Measurements from ENCODE around the gene CBL.
A peak's percentile ranks its signal among the peaks of the same experiment; 100 is the strongest.

The CBL gene

DNA sequence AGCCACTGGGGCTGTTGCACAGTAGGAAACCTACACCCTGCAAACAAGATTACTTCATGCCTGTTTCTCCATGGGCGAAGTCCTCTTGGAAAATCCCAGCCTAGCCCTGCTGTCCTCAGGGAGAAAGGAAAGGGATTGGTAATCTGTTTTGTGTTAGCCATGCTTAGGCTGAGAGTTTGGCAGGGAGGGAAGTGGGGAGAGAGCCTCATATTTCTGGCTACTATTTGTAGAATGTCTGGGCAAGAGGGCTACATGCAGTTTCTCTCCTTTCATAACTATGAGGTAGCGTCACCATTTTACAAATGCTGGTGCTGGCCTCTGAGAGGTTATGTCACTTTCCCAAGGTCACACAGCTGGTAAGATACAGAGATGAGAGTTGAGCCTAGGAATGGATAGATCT, 141.1 kb downstream of the CBL start:
- no peaks in the 10 kb centered on the region for H3K36me3 ChIP-seq (ENCODE audit: insufficient read depth, low read length)
- no peak overlapping the region for H3K4me3 ChIP-seq (ENCODE audit: low read depth, low read length)
- no peaks in the 10 kb centered on the region for H3K4me1 ChIP-seq (ENCODE audit: control insufficient read depth, insufficient read depth, low read length, unreplicated experiment)
- peaks cover 11% of the 10 kb centered on the region for H3K27me3 ChIP-seq (ENCODE audit: insufficient read depth, low read length)
- H3K79me2 ChIP-seq (ENCODE audit: control insufficient read depth, insufficient read depth, low read length, unreplicated experiment): no peaks in the 10 kb centered on the region
- H3K27ac ChIP-seq (ENCODE audit: low read depth, low read length): no peak overlapping the region
- H2AFZ ChIP-seq (ENCODE audit: low read length, unreplicated experiment): no peak overlapping the region

DNA sequence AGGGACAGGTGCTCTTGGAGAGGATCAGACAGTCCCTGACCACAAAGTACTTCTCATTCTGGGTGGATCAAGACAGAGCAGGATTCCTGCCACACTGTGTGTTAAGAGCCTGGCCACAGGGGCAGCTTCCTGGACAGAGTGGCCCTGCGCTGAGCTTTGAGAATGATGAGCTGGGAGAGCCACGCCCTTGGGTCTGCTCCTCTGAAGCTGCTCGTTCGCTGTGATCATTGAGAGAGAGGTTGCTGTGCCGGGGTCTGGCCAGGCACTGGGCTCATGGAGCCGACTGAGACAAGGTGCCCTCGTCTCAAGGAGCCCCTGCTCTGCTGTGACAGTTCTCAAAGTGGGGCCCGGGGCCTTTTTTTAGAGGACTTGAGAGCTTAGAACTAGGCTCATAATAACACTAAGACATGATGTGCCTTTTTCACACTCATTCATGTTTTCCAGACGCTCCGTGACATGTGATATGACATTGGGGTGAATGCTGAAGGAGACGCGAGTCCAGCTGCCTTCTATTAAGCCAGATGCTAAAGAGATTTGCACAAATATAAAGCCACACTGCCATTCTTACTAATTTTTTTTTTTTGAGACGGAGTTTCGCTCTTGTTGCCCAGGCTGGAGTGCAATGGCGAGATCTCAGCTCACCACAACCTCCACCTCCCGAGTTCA, 141.9 kb downstream of the CBL start:
- Histone ChIP-seq H3K27me3 (ENCODE audit: insufficient read depth, low read length) (peaks cover 13% of the 10 kb centered on the region), H3K4me3 (ENCODE audit: low read depth, low read length) (no peak overlapping the region), H2AFZ (ENCODE audit: low read length, unreplicated experiment) (no peak overlapping the region), H3K79me2 (ENCODE audit: control insufficient read depth, insufficient read depth, low read length, unreplicated experiment) (no peaks in the 10 kb centered on the region), H3K27ac (ENCODE audit: low read depth, low read length) (no peak overlapping the region), H3K4me1 (ENCODE audit: control insufficient read depth, insufficient read depth, low read length, unreplicated experiment) (no peaks in the 10 kb centered on the region), H3K36me3 (ENCODE audit: insufficient read depth, low read length) (no peaks in the 10 kb centered on the region)

DNA sequence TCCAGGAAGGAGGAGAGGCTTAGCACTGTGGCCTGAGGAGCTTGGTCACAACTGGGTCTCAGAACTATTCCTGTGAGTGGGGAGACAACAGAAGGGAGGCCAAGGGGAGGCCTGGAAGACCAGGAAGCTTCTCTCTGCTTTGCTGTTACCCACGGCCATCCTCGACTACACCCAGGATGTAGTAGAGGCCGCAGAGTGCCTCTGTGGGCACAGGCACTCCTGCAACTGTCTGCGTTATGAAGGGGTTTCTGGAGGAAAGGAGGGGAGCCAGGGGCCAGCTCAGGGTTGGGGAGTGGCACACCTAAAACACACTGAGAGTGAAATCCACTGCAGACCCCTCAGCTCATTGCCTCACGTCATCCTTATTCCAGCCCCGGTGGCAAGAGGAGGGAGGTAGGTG, 144.2 kb downstream of the CBL start:
- H3K79me2 ChIP-seq (ENCODE audit: control insufficient read depth, insufficient read depth, low read length, unreplicated experiment): no peaks in the 10 kb centered on the region
- H3K27ac ChIP-seq (ENCODE audit: low read depth, low read length): no peak overlapping the region
- no peak overlapping the region for H3K4me3 ChIP-seq (ENCODE audit: low read depth, low read length)
- no peaks in the 10 kb centered on the region for H3K36me3 ChIP-seq (ENCODE audit: insufficient read depth, low read length)
- peaks cover 16% of the 10 kb centered on the region for H3K27me3 ChIP-seq (ENCODE audit: insufficient read depth, low read length)
- no peaks in the 10 kb centered on the region for H3K4me1 ChIP-seq (ENCODE audit: control insufficient read depth, insufficient read depth, low read length, unreplicated experiment)
- no peak overlapping the region for H2AFZ ChIP-seq (ENCODE audit: low read length, unreplicated experiment)

DNA sequence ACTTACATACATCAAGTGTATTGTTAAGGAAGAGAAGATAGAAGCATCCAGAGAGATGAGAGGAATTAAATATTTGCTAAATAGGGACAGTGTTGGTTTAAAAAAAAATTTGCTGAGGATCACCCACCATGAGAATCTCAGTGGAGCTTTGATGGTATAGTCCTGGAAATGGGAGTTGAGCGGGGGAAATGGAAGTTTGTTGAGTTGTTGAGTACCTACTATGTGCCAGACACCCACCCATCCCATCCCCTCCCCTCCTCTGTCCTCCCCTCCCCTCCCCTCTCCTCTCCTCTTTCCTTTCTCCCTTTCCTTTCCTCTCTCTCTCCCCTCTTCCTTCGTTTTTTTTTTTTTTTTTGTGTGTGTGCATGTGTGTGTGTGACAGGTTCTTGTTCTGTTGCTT, 145.1 kb downstream of the CBL start:
- Histone ChIP-seq H3K27ac (ENCODE audit: low read depth, low read length) (no peak overlapping the region), H3K4me3 (ENCODE audit: low read depth, low read length) (no peak overlapping the region), H2AFZ (ENCODE audit: low read length, unreplicated experiment) (no peak overlapping the region), H3K27me3 (ENCODE audit: insufficient read depth, low read length) (peaks cover 15% of the 10 kb centered on the region), H3K4me1 (ENCODE audit: control insufficient read depth, insufficient read depth, low read length, unreplicated experiment) (no peaks in the 10 kb centered on the region), H3K36me3 (ENCODE audit: insufficient read depth, low read length) (no peaks in the 10 kb centered on the region), H3K79me2 (ENCODE audit: control insufficient read depth, insufficient read depth, low read length, unreplicated experiment) (no peaks in the 10 kb centered on the region)

DNA sequence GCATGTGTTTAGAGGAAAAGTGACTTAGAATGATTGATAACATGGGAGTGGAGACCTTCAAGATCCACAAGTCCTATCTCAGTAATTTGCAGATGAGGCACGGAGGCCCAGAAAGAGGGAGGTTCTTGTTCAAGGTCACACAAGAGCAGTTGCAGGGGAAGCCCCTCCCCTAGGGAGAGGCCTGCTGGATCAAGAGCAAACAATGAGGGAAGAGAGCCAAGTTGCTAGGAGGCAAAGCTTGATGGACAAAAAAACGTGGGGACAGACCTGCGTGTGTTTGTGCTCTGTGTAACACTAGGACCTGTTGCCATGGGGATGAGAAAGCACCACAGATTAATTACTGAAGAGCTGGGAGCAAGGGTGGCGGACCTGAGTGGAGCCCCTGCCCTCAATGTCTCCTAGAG, 146.7 kb downstream of the CBL start:
- no peak overlapping the region for H3K4me3 ChIP-seq (ENCODE audit: low read depth, low read length)
- no peaks in the 10 kb centered on the region for H3K4me1 ChIP-seq (ENCODE audit: control insufficient read depth, insufficient read depth, low read length, unreplicated experiment)
- no peak overlapping the region for H2AFZ ChIP-seq (ENCODE audit: low read length, unreplicated experiment)
- H3K36me3 ChIP-seq (ENCODE audit: insufficient read depth, low read length): no peaks in the 10 kb centered on the region
- H3K27me3 ChIP-seq (ENCODE audit: insufficient read depth, low read length): peaks cover 22% of the 10 kb centered on the region
- H3K27ac ChIP-seq (ENCODE audit: low read depth, low read length): no peak overlapping the region
- H3K79me2 ChIP-seq (ENCODE audit: control insufficient read depth, insufficient read depth, low read length, unreplicated experiment): no peaks in the 10 kb centered on the region

DNA sequence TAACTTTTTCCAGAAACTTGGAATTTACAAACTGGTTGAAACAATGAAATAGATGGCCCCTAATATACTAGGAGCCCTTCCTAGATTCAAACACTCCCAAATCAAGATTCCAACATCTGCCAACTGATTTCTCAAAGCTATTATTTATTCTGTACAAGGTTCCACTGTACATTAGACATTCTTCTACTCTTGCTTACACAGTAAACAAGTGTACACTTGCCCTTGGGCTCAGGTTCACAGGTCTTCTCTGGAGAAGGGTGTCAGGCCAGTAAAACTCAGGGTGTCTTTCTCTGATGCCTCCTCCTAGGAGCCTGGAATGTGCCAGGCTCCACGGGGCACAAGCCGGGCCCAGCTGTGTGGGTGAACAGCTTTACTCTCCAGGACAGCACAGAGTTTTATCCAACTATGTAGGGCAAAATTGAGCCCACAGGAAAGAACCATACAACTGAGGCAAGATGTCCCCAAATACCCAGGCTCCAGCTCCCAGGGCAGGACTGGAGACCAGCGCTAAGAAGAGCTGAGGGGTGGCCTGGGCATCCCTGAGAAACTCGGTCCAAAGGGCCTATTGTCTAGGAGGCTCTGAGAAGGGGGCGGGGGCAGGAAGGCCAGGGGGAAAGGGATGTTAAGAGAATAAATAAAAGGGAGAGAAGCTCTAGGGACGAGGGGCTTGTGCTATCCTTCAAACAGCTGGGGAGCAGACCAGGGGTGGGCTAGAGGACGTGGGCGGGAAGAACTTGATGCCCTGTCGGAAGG, 149.1 kb downstream of the CBL start:
- Histone ChIP-seq H3K36me3 (ENCODE audit: insufficient read depth, low read length) (no peaks in the 10 kb centered on the region), H3K4me3 (ENCODE audit: low read depth, low read length) (no peak overlapping the region), H3K27me3 (ENCODE audit: insufficient read depth, low read length) (peaks cover 23% of the 10 kb centered on the region), H2AFZ (ENCODE audit: low read length, unreplicated experiment) (no peak overlapping the region), H3K27ac (ENCODE audit: low read depth, low read length) (no peak overlapping the region), H3K79me2 (ENCODE audit: control insufficient read depth, insufficient read depth, low read length, unreplicated experiment) (no peaks in the 10 kb centered on the region), H3K4me1 (ENCODE audit: control insufficient read depth, insufficient read depth, low read length, unreplicated experiment) (peaks cover 5% of the 10 kb centered on the region)

DNA sequence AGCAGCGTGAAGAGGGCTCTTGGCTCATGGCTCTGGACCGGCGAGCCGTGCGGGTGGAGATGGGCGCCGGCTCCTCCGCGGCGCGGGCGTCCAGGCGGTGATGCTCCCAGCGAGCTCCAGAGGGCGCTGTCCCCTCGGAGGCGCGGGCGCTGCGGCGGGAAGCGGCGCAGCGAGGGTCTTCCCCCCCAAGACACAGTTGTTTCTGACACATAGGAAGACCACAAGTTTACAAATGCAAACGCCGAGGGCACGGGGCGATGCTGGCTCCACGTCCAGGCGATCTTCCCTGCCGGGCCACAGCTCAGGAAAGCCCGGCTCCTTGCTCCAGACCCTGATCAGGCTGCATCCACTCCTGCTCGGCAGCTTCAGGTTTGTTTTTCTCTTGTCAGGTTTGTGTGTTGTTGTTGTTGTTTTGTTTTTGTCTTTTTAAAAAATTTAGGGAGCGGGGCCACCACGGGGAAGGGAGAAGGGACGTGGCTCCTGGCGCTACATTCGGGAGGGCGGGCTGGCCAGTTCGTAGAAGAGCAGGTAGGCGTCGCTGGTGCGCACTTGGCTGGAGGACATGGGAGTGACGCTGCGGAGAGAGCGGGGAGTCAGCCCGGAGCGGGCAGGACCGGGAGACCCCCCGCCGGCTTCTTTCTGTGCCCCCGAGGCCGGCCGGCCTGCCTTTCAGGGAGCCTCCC, 150.4 kb downstream of the CBL start:
- peaks cover 23% of the 10 kb centered on the region for H3K27me3 ChIP-seq (ENCODE audit: insufficient read depth, low read length)
- no peak overlapping the region for H3K27ac ChIP-seq (ENCODE audit: low read depth, low read length)
- peak overlapping the region; percentile 71 for H3K4me3 ChIP-seq (ENCODE audit: low read depth, low read length)
- peak overlapping the region; percentile 71 for H2AFZ ChIP-seq (ENCODE audit: low read length, unreplicated experiment)
- H3K36me3 ChIP-seq (ENCODE audit: insufficient read depth, low read length): no peaks in the 10 kb centered on the region
- no peaks in the 10 kb centered on the region for H3K79me2 ChIP-seq (ENCODE audit: control insufficient read depth, insufficient read depth, low read length, unreplicated experiment)
- peaks cover 14% of the 10 kb centered on the region for H3K4me1 ChIP-seq (ENCODE audit: control insufficient read depth, insufficient read depth, low read length, unreplicated experiment)

DNA sequence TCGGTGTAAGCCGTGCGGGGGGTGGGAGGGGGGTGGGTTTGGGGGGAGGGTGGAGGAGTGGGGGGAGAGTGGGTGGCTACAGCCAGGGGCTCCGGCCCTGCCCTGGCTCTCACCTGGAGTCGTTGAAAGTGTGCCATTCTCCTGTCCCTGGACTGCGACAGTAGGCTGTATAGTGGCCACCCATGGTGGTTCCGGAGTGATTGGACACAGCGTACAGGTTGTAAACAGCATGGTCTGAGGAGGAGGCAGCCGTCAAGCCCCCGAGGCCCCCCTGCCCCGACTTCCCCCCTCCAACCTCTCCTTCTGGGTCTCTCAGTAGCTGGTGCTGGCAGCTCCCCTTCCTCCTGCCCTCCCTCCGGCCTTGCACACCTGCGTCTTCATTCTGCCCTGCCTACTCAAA, 150.9 kb downstream of the CBL start:
- Histone ChIP-seq H3K27me3 (ENCODE audit: insufficient read depth, low read length) (peaks cover 17% of the 10 kb centered on the region), H3K36me3 (ENCODE audit: insufficient read depth, low read length) (no peaks in the 10 kb centered on the region), H2AFZ (ENCODE audit: low read length, unreplicated experiment) (no peak overlapping the region), H3K4me1 (ENCODE audit: control insufficient read depth, insufficient read depth, low read length, unreplicated experiment) (peaks cover 20% of the 10 kb centered on the region), H3K79me2 (ENCODE audit: control insufficient read depth, insufficient read depth, low read length, unreplicated experiment) (no peaks in the 10 kb centered on the region), H3K27ac (ENCODE audit: low read depth, low read length) (no peak overlapping the region), H3K4me3 (ENCODE audit: low read depth, low read length) (peak overlapping the region; percentile 71)
